ENCODE measurements around the gene SYMPK.
"Not testable (repeated sequence)": the region's sequence is repeated elsewhere in the genome, so short reads cannot be mapped to it uniquely, and the experiment has no call there.

SYMPK gene

DNA sequence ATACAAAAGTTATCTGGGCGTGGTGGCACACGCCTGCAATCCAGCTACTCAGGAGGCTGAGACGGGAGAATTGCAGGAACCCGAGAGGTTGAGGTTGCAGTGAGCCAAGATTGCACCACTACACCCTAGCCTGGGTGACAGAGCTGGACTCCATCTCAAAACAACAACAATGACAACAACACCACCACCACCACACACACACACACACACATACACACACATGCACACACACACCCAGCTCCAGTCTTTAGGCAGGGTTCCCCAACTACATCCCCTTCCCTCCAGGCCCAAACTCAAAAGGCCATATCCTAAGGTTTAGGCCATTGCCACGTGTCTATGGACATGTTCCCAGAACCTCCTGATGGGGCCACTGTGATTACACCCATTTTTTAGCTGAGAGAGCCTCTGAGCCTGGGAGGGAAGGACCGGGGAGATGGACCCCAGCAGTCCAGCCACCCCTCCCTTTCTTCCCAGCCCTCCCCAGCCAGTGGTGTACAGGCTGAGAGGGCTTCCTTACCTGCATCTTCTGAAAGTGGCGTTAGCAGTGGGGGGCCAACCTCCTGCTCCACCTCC lies 61.3 kb downstream of the SYMPK start:
- DNase-seq: no peak

- peak in 1 of 2 donors; percentile 34 for DNase-seq
Observed at GRCh38 chr19:45800070-45800553, 62.8 kb downstream of the SYMPK start.

- DNase-seq: not testable (repeated sequence)
Observed at GRCh38 chr19:45799541-45799940, 63.4 kb downstream of the SYMPK start.

DNA sequence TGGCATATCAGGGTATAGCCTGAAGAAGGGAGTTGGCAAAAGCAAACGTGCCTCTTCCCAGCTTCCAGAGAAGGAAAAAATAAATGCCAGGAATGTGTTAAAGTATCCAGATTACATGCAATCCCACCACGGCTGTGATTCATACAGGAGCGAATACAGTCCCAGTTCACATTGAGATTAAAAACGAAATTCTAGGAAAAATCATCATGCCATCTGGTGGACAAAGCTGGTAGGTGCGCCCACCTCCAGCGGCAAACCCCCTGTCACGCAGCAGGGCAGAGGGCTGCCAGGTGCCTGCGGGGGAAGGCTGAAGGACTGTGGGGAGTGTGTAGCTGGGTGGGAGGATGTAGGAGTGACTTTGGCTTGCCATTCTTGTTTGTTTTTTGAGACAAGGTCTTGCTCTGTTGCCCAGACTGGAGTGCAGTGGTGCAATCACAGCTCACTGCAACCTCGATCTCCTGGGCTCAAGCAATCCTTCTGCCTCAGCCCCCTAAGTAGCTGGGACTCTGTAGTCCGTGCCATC lies 63.9 kb downstream of the SYMPK start:
- DNase-seq: peak; percentile 42 to 44

- no peak for DNase-seq
Observed at GRCh38 chr19:45794627-45795026, 68.3 kb downstream of the SYMPK start.

DNA sequence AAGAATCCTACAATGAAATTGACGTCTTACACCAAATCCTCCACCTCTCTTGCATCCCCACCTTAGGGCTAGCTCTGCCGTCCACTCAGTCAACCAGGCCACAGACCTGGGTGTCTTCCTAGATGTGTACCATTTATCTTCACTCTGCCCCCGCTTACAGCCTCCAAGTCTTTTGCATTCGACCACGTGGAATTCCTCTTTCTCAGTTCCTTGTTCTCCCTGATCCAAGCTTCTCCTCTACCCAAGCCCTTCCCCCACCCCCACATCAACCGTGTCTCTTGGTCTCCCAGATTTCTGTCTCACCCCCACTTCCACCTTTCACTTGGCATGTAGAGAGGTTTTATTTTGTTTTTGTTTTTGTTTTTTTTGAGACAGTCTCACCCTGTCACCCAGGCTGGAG lies 69.1 kb downstream of the SYMPK start:
- peak; percentile 40 to 67 for DNase-seq

DNA sequence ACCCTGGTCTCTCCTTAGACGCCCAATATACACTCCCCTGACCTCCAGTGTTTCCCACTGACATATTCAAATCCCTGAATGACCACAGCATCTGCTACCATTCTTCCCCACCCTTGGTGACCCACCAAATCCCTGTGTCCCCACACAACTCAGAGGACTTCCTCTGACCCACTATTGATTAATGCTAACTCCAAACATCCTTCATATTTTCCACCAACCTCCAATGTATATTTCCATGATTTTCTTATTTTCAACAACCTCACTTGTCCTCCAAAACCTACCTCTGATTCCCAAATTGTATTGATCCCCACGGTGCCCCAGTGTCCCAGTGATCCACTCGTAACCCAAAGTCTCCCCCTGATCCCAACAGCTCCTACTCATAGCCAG lies 69.8 kb downstream of the SYMPK start:
- no peak for DNase-seq

- peak; percentile 97 to 98 for DNase-seq
Observed at GRCh38 chr19:45792470-45793177, 70.3 kb downstream of the SYMPK start, which contains the start of gene DMWD. DMWD (minus strand) TSS chr19:45792845; CDS start chr19:45792756, 89 bp downstream.

GRCh38 chr19:45791744-45792469 lies 71.0 kb downstream of the SYMPK start:
- DNase-seq: no peak

DNA sequence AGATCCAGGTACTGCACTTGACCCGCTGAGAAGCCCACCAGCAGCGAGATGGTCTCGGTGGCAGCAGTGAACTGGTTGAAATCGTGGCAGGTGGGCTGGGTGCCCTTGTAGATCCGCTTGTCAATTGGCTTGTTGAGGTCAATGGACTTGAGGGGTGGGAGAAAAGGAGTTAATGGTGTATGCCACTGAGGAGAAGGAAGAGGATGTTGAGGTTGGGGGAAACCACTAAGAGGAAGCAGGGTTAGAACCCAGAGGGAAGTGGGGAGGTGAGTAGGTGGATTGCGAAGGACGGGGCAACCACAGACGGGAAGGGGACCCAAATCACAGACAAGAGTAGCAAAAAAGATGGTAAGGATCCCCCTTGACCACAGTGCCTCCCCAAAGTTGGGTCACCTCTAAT lies 72.0 kb downstream of the SYMPK start:
- DNase-seq: peak; percentile 90 to 91

DNA sequence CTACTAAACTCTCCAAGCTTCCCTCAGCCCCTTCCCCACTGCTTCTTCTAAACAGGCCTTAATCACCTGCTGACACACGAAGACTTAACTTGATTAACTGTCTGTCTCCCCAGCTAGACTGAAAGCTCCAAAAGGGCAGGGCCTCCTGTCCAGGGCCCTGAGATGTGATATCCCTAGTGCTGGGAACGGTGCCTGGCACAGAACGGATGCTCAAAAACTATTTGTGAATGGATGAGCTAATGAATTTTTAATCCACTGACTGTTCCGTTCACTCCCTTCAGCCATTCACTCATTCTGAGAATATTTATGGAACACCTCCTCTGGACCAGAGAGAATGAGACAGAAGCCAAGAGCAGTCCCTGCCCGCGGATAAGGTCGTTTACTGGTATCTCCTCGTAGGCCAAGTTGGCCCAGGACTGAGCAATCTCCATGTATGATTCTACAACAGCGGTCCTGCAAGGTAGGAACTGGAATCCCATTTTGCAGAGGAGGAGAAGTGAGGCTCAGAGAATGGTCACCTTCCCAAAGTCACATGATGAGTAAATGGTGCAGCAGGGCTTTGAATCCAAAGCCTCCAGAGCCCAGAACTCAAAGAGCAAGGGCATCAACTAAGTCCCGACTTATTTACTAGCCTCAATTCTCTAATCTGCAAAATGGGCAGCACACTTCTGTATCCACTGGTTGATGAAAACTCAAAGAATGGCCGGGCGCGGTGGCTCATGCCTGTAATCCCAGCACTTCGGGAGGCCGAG lies 73.7 kb downstream of the SYMPK start:
- no peak for DNase-seq

GRCh38 chr19:45786533-45786894 lies 76.4 kb downstream of the SYMPK start:
- DNase-seq: no peak

GRCh38 chr19:45785781-45786532 lies 77.0 kb downstream of the SYMPK start:
- DNase-seq: no peak

DNA sequence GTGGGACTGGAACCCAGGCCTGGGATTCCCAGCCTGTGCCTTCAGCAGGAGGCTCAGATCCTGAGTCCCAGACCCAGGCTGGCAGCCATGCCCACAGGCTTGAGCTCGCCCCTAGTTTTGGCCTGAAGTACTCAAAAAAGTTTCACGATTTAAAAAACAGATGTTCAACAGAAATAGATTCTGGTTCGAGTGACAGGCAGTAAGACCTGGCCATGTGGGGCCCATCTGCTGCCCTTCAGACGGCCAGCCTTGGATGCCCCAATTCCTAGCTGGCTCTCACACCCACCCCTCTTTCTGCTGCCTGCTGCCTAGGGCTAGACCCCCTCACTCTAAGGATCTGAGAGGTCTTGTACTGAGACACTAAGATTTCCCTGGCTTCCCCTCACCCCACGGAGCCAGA lies 77.8 kb downstream of the SYMPK start:
- DNase-seq: no peak

DNA sequence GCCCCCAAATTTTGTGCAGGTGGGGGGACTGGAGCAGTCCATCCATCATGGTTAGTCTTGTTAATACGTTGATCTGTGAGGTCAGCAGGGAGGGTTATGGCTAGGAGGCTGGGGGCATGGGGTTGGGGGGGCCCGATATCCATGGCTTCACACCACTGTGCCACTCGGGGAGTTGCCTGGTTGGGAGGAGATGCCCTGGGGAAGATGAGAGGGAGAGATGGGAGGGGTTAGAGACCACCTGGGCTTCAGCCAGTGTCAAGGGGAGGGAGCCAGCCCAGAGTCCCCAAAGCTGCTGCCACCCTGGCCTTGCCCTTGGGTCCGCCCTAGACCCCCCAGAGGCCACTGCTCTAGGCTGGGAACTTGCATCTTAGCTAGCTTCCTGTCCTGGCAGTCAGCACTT lies 78.9 kb downstream of the SYMPK start:
- DNase-seq: no peak

DNA sequence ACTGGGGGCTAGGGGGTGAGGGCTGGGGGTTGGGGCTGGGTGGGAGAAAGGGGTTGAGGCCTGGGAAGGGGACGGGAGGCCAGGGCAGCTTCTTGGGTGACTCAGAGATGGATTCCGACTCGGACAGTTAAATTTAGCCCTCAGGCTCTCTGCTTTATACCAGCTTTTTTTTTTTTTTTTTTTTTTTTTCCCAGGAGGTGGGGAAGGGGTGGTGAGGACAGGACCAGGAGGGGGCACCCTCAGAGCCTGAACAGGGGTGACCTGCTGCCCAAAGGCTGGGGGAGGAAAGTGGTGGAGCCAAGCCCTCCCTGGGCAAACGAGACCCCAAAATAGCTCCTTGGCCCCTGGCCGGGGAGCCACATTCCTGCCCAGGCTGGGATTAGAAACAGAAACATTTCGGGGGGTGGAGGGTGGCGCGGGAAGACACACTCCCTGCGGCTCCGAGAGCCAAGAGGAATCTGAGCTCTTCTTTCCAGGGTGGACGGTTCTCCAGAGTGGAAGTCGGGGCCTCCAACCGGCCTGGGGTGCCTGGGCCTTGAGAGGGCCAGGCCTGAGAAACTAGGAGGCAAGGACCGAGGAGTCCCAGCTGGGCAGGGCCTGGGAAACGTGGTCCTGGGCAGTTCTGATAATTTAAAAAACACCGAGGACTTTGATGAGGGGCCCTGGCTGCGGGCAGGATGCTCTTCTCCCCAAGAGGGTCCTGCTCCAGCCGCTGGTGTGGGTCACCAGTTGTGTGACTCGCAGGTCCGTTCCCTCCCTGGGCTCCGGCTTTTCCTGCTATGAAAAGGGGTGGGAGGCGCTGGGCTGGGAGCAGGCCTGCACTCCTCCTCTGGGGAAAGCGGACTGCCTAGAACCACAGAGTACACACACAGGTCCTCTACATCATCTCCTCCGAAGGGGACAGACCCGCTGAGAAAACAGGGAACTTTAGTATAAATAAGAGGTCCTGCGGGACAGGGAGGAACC lies 79.8 kb downstream of the SYMPK start:
- DNase-seq: no peak

- no peak for DNase-seq
Observed at GRCh38 chr19:45782162-45782691, 80.7 kb downstream of the SYMPK start, which contains the start of gene DMPK. DMPK (minus strand) TSS chr19:45782490; CDS start chr19:45782352, 138 bp downstream.

GRCh38 chr19:45781214-45782161 lies 81.5 kb downstream of the SYMPK start:
- peak in 1 of 2 donors; percentile 24 for DNase-seq

Measured in inflammatory macrophage (primary cell).